Thyroid gland (tissue), 4 donors: ENCODE data around the gene SH3BP4. TPM values are rescaled to one million over a fixed set of nuclear protein-coding genes. Genes with fewer than 3 reads are reported as not detected.

Experiments
- DNase-seq, 2 donors: peaks; one replicate each; pipeline ENCODE4 v3.0.0-alpha.2; 2019
- H3K27ac ChIP-seq, 3 donors: fragments of 200-600 bp; sonication (generic); 1 replicate in 2 of 3; 2 replicates in 1 of 3; pipeline ENCODE4 v1.5.1; 2016 to 2019; ENCODE audit warnings: mild to moderate bottlenecking in 1 of 3, moderate library complexity in 1 of 3
- H3K27me3 ChIP-seq: fragments of 200-600 bp; sonication (generic); one replicate; pipeline ENCODE4 v1.5.1; 2019
- H3K36me3 ChIP-seq, 2 donors: fragments of 200-600 bp; sonication (generic); one replicate each; pipeline ENCODE4 v1.5.1; 2016 to 2019
- H3K4me1 ChIP-seq, 2 donors: fragments of 200-600 bp; sonication (generic); one replicate each; pipeline ENCODE4 v1.5.1; 2017 to 2019
- H3K4me3 ChIP-seq, 3 donors: fragments of 200-600 bp; sonication (generic); replicated peaks in 1 of 3; 1 replicate in 2 of 3; 2 replicates in 1 of 3; pipeline ENCODE4 v1.5.1; 2016; ENCODE audit warnings: mild to moderate bottlenecking in 1 of 3
- H3K9me3 ChIP-seq: fragments of 200-600 bp; sonication (generic); one replicate; pipeline ENCODE4 v1.5.1; 2017
- POLR2A ChIP-seq, 2 donors: fragments of 450-650 bp; IDR thresholded peaks; one replicate each; pipeline ENCODE4 v1.6.1; 2017; ENCODE audit warnings: antibody characterized with exemption in 2 of 2, mild to moderate bottlenecking in 2 of 2, moderate library complexity in 1 of 2
- WGBS, 2 donors: methylation state at CpG; one replicate each; pipeline ENCODE4 v1.1.5; 2017; 5-methylcytosine and 5-hydroxymethylcytosine counted together
- intact Hi-C: fragments of 100-400 bp; cut with DNase I; formaldehyde crosslinking; loops from one replicate; pipeline ENCODE4 v1.15.1; 2023
- total RNA-seq, 4 donors: library from RNA; depleted of rRNA; stranded (reverse); fragments of >200 nt; gene quantifications; one replicate each; pipeline ENCODE4 v1.2.3, GENCODE V29; 2016
- TF ChIP-seq, protein P1 (sequence below), 6 experiments: fragments of 200-600 bp in 3 of 6; fragments of 450-650 bp in 3 of 6; sonication (generic) in 3 of 6; IDR thresholded peaks; one replicate each; pipeline ENCODE4 v1.5.1; 2016 to 2019; ENCODE audit warnings: antibody characterized with exemption in 6 of 6, mild to moderate bottlenecking in 2 of 6, inconsistent platforms in 1 of 6, moderate library complexity in 1 of 6

SH3BP4 gene
- total RNA-seq, 4 donors from 2014 or later: 36.9 to 64.6 (median 47.9) TPM

DNA sequence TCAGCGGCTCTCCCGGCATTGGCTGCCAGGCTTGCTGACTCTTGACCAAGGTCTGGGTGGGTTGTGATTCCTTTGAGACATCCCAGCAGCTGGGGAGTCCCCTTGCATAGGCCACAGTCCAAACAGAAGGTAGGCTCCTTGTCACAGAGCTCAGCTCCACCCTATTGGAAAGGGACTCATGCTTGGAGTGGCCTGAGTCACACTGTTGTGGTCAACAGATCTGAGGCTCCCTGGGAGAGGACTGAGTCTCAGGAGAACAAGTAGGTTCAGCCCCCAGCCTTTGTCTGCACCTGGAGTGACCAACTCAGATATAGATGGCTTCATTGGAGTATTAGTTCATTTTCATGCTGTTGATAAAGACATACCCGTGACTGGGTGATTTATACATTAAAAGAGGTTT lies 32.1 kb upstream of the SH3BP4 start:
- Histone ChIP-seq H3K9me3 (no peaks in the 10 kb centered on the region), H3K4me3 (no peak overlapping the region), H3K4me1 (no peaks in the 10 kb centered on the region), H3K27me3 (no peaks in the 10 kb centered on the region), H3K36me3 (no peaks in the 10 kb centered on the region), H3K27ac (no peak overlapping the region)
- intact Hi-C loops: no loop called here
- no peak for DNase-seq
- TF ChIP-seq, protein P1, sequence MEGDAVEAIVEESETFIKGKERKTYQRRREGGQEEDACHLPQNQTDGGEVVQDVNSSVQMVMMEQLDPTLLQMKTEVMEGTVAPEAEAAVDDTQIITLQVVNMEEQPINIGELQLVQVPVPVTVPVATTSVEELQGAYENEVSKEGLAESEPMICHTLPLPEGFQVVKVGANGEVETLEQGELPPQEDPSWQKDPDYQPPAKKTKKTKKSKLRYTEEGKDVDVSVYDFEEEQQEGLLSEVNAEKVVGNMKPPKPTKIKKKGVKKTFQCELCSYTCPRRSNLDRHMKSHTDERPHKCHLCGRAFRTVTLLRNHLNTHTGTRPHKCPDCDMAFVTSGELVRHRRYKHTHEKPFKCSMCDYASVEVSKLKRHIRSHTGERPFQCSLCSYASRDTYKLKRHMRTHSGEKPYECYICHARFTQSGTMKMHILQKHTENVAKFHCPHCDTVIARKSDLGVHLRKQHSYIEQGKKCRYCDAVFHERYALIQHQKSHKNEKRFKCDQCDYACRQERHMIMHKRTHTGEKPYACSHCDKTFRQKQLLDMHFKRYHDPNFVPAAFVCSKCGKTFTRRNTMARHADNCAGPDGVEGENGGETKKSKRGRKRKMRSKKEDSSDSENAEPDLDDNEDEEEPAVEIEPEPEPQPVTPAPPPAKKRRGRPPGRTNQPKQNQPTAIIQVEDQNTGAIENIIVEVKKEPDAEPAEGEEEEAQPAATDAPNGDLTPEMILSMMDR (IDR thresholded peaks at IDR 0.05): no peak
- TF ChIP-seq POLR2A (IDR thresholded peaks at IDR 0.05): no peak
- WGBS, 2 donors: 83 to 86% methylated on average over 3 of the region's 3 CpGs

DNA sequence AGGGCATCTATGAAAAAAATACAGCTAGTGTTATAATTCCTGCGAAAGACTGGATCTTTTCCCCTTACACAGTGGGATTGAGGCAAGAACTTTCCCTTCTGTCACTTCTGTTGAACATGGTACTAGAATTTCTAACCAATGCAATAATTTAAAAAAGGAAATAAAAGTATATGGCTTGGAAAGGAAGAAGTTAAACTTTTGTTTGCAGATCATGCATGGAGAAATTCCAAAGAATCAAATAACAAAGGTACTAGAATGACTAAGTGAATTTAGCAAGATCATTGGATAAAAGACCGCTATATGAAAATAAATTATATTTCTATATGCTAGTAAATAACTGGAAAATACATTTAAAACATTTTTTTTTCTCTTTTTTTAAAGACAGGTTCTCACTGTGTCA lies 31.0 kb upstream of the SH3BP4 start:
- H3K36me3 ChIP-seq: no peaks in the 10 kb centered on the region
- WGBS, 2 donors: 92 to 93% methylated on average over 2 of the region's 2 CpGs
- no peak for DNase-seq
- intact Hi-C loops: no loop called here
- H3K4me1 ChIP-seq: no peaks in the 10 kb centered on the region
- no peaks in the 10 kb centered on the region for H3K9me3 ChIP-seq
- no peak overlapping the region for H3K4me3 ChIP-seq
- TF ChIP-seq, protein P1 (IDR thresholded peaks at IDR 0.05): no peak
- TF ChIP-seq POLR2A (IDR thresholded peaks at IDR 0.05): no peak
- H3K27ac ChIP-seq: no peak overlapping the region
- H3K27me3 ChIP-seq: no peaks in the 10 kb centered on the region

DNA sequence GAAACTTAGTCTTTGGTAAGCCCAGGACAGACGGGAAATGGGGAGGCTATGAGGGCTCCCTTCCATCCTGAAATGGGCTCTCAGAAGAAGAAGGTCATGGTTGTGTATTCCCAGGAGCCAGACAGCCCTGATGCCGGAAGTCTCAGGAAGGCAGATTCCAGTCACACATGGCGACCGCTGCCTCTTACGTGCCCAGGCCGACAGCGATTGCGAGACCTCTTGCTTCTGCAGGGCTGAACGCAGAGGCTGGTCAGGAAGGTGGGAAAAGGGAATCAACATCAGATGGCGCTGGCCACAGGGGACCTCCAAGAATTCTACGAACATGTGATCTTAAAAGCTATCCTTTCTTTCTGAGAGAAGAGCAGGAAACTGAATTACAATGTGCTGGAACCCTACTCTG lies 22.8 kb upstream of the SH3BP4 start:
- no peak for DNase-seq
- no peaks in the 10 kb centered on the region for H3K4me1 ChIP-seq
- no peak overlapping the region for H3K27ac ChIP-seq
- no peak overlapping the region for H3K4me3 ChIP-seq
- intact Hi-C loops: no loop called here
- no peaks in the 10 kb centered on the region for H3K27me3 ChIP-seq
- no peaks in the 10 kb centered on the region for H3K9me3 ChIP-seq
- TF ChIP-seq POLR2A (IDR thresholded peaks at IDR 0.05): no peak
- WGBS, 2 donors: 91 to 93% methylated on average over 10 to 11 of the region's 11 CpGs
- no peaks in the 10 kb centered on the region for H3K36me3 ChIP-seq

DNA sequence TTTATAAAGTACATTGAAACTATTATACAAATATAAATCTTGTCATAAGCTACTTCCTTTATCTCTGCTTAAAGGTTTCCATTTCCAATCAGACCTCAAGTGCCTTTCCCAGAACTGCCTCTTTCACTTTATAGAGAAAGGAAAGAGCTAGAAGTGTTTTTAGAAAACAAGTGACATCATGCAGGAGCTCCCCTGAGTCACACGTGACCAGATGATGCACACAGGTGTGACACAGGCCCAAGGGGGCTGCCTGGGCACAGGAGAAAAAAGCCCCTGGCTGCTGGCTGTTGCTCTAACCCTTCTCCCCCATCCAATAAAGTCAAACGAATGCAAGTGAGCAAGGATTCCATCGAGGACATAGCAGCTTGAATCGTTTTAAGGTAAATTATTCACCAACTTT lies 21.4 kb upstream of the SH3BP4 start:
- intact Hi-C loops: no loop called here

DNA sequence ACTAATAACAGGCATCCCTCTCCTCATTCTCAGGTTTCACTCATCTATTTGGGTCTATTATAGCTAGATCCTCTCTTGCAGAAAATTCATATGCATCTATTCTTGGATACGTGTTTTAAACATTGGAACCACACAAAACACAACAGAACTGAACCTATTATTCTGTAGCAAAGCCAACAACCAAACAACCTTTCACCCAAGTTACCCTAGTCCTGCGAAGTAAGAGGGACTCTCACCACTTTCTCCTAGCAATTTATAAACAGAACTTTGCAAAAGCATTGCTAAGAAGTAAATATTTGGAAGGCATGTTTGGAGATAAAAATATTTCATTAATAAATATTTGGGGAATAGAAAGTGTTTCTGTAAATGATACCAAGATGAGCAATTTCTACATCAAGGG lies 20.4 kb upstream of the SH3BP4 start:
- no peaks in the 10 kb centered on the region for H3K36me3 ChIP-seq
- H3K4me1 ChIP-seq: no peaks in the 10 kb centered on the region
- intact Hi-C loops: no loop called here
- no peak overlapping the region for H3K4me3 ChIP-seq
- WGBS, 2 donors: 87 to 91% methylated on average over 2 of the region's 2 CpGs
- DNase-seq: no peak
- H3K27me3 ChIP-seq: no peaks in the 10 kb centered on the region
- no peak overlapping the region for H3K27ac ChIP-seq
- TF ChIP-seq, protein P1 (IDR thresholded peaks at IDR 0.05): no peak
- no peak for TF ChIP-seq POLR2A (IDR thresholded peaks at IDR 0.05)
- no peaks in the 10 kb centered on the region for H3K9me3 ChIP-seq

More for the DNA sequence above, 21.4 kb upstream of the SH3BP4 start:
- Histone ChIP-seq H3K36me3 (no peaks in the 10 kb centered on the region), H3K4me3 (no peak overlapping the region), H3K9me3 (no peaks in the 10 kb centered on the region), H3K27ac (no peak overlapping the region), H3K4me1 (no peaks in the 10 kb centered on the region), H3K27me3 (no peaks in the 10 kb centered on the region)
- 72 to 83% methylated on average over 4 of the region's 4 CpGs for WGBS, 2 donors
- no peak for DNase-seq
- TF ChIP-seq, protein P1 (IDR thresholded peaks at IDR 0.05): no peak
- TF ChIP-seq POLR2A (IDR thresholded peaks at IDR 0.05): no peak
